WTC11 (cell line): ENCODE data around the gene ERC2. TPM values are rescaled to one million over a fixed set of nuclear protein-coding genes. Genes with fewer than 3 reads are reported as not detected.

Source experiments
- ATAC-seq: fragments of 200-7000 bp; cut with Tn5 transposase; 2 replicates; pipeline ENCODE4 v1.10.0; 2021; ENCODE audit warnings: mild to moderate bottlenecking, moderate library complexity
- CTCF ChIA-PET: fragments of 300-600 bp; sonication (Branson Sonifier 250); formaldehyde crosslinking; loops from one replicate; lab custom pipeline; 2021; ENCODE audit warnings: antibody characterized with exemption; lab: Charles Lee
- POLR2A ChIA-PET: fragments of 350-600 bp; sonication (Branson Sonifier 250); formaldehyde crosslinking; loops from one replicate; lab custom pipeline; 2021; ENCODE audit warnings: antibody characterized with exemption; lab: Charles Lee
- DNase-seq: peaks from one replicate; pipeline ENCODE4 v3.0.0; 2021; ENCODE audit warnings: low spot score
- H3K27ac Mint-ChIP-seq: 2 replicates; pipeline ENCODE4 v1.8.0; 2021; ENCODE audit warnings: mixed read lengths
- H3K27me3 Mint-ChIP-seq: 2 replicates; pipeline ENCODE4 v1.8.0; 2021; ENCODE audit warnings: low read depth, mild to moderate bottlenecking, moderate library complexity, mixed read lengths
- H3K36me3 Mint-ChIP-seq: 2 replicates; pipeline ENCODE4 v1.8.0; 2021; ENCODE audit warnings: mixed read lengths
- H3K4me1 Mint-ChIP-seq: 2 replicates; pipeline ENCODE4 v1.8.0; 2022; ENCODE audit warnings: mixed read lengths
- H3K4me3 Mint-ChIP-seq: 2 replicates; pipeline ENCODE4 v1.8.0; 2021; ENCODE audit warnings: mild to moderate bottlenecking, moderate library complexity, mixed read lengths
- H3K9me3 Mint-ChIP-seq: 2 replicates; pipeline ENCODE4 v1.8.0; 2021; ENCODE audit warnings: mixed read lengths
- ELF4 ChIP-seq: sonication (generic); formaldehyde crosslinking; IDR thresholded peaks from 2 replicates; pipeline ENCODE4 v1.8.1; 2022; ENCODE audit warnings: low read depth, mild to moderate bottlenecking, moderate library complexity, missing genetic modification reagents
- EMX1 ChIP-seq: fragments of 250-450 bp; sonication (Bioruptor Pico); IDR thresholded peaks from 2 replicates; pipeline ENCODE4 v1.8.0; 2021; ENCODE audit warnings: mild to moderate bottlenecking
- ESRRA ChIP-seq: sonication (generic); formaldehyde crosslinking; IDR thresholded peaks from 2 replicates; pipeline ENCODE4 v1.8.1; 2022; ENCODE audit warnings: mild to moderate bottlenecking, missing genetic modification reagents, borderline replicate concordance
- FOXK1 ChIP-seq: sonication (generic); formaldehyde crosslinking; IDR thresholded peaks from 2 replicates; pipeline ENCODE4 v1.8.0; 2022; ENCODE audit warnings: mild to moderate bottlenecking, moderate library complexity, missing genetic modification reagents
- FOXP1 ChIP-seq: sonication (generic); formaldehyde crosslinking; IDR thresholded peaks from 2 replicates; pipeline ENCODE4 v1.8.0; 2022; ENCODE audit warnings: missing genetic modification reagents, mild to moderate bottlenecking, moderate library complexity, borderline replicate concordance
- GRHL2 ChIP-seq: fragments of 250-450 bp; sonication (Bioruptor Pico); IDR thresholded peaks from 2 replicates; pipeline ENCODE4 v1.8.0; 2022; ENCODE audit warnings: mild to moderate bottlenecking, moderate library complexity; ENCODE audit not compliant: insufficient replicate concordance, severe bottlenecking
- MXD4 ChIP-seq: fragments of 250-450 bp; sonication (Bioruptor Pico); IDR thresholded peaks from 2 replicates; pipeline ENCODE4 v1.8.0; 2021; ENCODE audit warnings: mild to moderate bottlenecking, moderate library complexity, borderline replicate concordance
- NFATC4 ChIP-seq: fragments of 250-450 bp; sonication (Bioruptor Pico); IDR thresholded peaks from 2 replicates; pipeline ENCODE4 v1.9.0; 2021; ENCODE audit warnings: mild to moderate bottlenecking
- NR2C2 ChIP-seq: sonication (generic); formaldehyde crosslinking; IDR thresholded peaks from 2 replicates; pipeline ENCODE4 v1.8.0; 2022; ENCODE audit warnings: mild to moderate bottlenecking, missing genetic modification reagents
- PRRX2 ChIP-seq: fragments of 250-450 bp; sonication (Bioruptor Pico); IDR thresholded peaks from 2 replicates; pipeline ENCODE4 v1.8.0; 2021; ENCODE audit warnings: mild to moderate bottlenecking
- SOX15 ChIP-seq: fragments of 250-450 bp; sonication (Bioruptor Pico); IDR thresholded peaks from 2 replicates; pipeline ENCODE4 v1.9.0; 2021; ENCODE audit warnings: mild to moderate bottlenecking
- ZBTB21 ChIP-seq: sonication (generic); formaldehyde crosslinking; IDR thresholded peaks from 2 replicates; pipeline ENCODE4 v1.8.1; 2023; ENCODE audit warnings: mild to moderate bottlenecking, missing genetic modification reagents, borderline replicate concordance
- ZNF423 ChIP-seq: fragments of 250-450 bp; sonication (Bioruptor Pico); IDR thresholded peaks from 2 replicates; pipeline ENCODE4 v2.1.2; 2022; ENCODE audit warnings: mild to moderate bottlenecking, moderate library complexity
- total RNA-seq: library from RNA; stranded (reverse); gene quantifications from 3 replicates; pipeline ENCODE4 v1.2.3, GENCODE V29; 2021
- TF ChIP-seq, protein P1 (sequence below): fragments of 250-450 bp; sonication (Bioruptor Pico); IDR thresholded peaks from 2 replicates; pipeline ENCODE4 v1.9.0; 2021; ENCODE audit warnings: moderate library complexity, mild to moderate bottlenecking, inconsistent platforms, borderline replicate concordance
- TF ChIP-seq, protein P2 (sequence below): sonication (generic); formaldehyde crosslinking; IDR thresholded peaks from 2 replicates; pipeline ENCODE4 v1.8.1; 2022; ENCODE audit warnings: mild to moderate bottlenecking, missing genetic modification reagents, moderate library complexity, borderline replicate concordance
- TF ChIP-seq, protein P3 (sequence below): sonication (generic); formaldehyde crosslinking; IDR thresholded peaks from 2 replicates; pipeline ENCODE4 v1.8.1; 2023; ENCODE audit warnings: mild to moderate bottlenecking, missing genetic modification reagents, moderate library complexity
- TF ChIP-seq, protein P4 (sequence below): sonication (generic); formaldehyde crosslinking; IDR thresholded peaks from 2 replicates; pipeline ENCODE4 v1.8.1; 2023; ENCODE audit warnings: mild to moderate bottlenecking, missing genetic modification reagents
- TF ChIP-seq, protein P5 (sequence below): sonication (generic); formaldehyde crosslinking; IDR thresholded peaks from 2 replicates; pipeline ENCODE4 v1.8.0; 2023; ENCODE audit warnings: missing genetic modification reagents, mild to moderate bottlenecking, borderline replicate concordance
- TF ChIP-seq, protein P6 (sequence below): fragments of 250-450 bp; sonication (Bioruptor Pico); IDR thresholded peaks from 2 replicates; pipeline ENCODE4 v1.9.0; 2021; ENCODE audit warnings: mild to moderate bottlenecking
- TF ChIP-seq, protein P7 (sequence below): sonication (generic); formaldehyde crosslinking; IDR thresholded peaks from 2 replicates; pipeline ENCODE4 v1.8.0; 2022; ENCODE audit warnings: mild to moderate bottlenecking, missing genetic modification reagents

Gene ERC2
- total RNA-seq, 1 experiment from 2014 or later = 23.5 TPM

DNA sequence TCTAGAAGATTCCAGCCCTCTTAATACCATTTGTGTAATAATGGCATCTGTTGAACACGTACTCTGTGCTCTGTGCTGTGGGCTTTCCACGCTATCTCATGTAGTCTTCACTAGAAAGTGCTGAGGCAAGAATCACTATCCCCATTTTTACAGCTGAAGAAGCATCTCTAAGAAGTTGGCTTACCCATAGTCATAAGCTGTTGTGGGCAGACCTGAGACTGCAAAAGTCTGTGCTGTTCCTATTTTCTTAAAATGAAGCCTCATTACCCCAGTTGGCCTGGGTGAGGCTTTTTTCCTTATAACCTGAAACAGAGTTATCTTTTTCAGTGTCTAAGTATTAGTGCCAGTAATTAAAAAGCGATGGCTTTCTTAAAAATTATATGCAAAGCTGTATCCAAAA, 58.5 kb downstream of the ERC2 start:
- Mint-ChIP-seq H3K27ac (no peak overlapping the region), H3K9me3 (peaks cover 7% of the 10 kb centered on the region), H3K36me3 (peaks cover 12% of the 10 kb centered on the region), H3K27me3 (no peaks in the 10 kb centered on the region), H3K4me3 (no peak overlapping the region)
- no peak for ATAC-seq
- CTCF ChIA-PET = interaction anchor here (0.7 to 2.0 kb wide), 2 partner anchors 62 to 428 kb away, joined by 3 to 10 read pairs; no protein-coding TSS in a partner anchor
- POLR2A ChIA-PET = no interaction called here
- no peak for DNase-seq
- TF ChIP-seq ELF4 = no peak
- TF ChIP-seq MXD4 (CRISPR knock-in tag) = no peak
- TF ChIP-seq ZNF423 = no peak
- no peak for TF ChIP-seq PRRX2 (CRISPR knock-in tag)
- no peak for TF ChIP-seq EMX1 (CRISPR knock-in tag)
- TF ChIP-seq SOX15 (CRISPR knock-in tag) = no peak
- TF ChIP-seq, protein P1, sequence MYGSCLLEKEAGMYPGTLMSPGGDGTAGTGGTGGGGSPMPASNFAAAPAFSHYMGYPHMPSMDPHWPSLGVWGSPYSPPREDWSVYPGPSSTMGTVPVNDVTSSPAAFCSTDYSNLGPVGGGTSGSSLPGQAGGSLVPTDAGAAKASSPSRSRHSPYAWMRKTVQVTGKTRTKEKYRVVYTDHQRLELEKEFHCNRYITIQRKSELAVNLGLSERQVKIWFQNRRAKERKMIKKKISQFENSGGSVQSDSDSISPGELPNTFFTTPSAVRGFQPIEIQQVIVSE (CRISPR knock-in tag) = no peak
- TF ChIP-seq, protein P2, sequence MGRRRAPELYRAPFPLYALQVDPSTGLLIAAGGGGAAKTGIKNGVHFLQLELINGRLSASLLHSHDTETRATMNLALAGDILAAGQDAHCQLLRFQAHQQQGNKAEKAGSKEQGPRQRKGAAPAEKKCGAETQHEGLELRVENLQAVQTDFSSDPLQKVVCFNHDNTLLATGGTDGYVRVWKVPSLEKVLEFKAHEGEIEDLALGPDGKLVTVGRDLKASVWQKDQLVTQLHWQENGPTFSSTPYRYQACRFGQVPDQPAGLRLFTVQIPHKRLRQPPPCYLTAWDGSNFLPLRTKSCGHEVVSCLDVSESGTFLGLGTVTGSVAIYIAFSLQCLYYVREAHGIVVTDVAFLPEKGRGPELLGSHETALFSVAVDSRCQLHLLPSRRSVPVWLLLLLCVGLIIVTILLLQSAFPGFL (CRISPR knock-in tag) = no peak
- TF ChIP-seq, protein P3, sequence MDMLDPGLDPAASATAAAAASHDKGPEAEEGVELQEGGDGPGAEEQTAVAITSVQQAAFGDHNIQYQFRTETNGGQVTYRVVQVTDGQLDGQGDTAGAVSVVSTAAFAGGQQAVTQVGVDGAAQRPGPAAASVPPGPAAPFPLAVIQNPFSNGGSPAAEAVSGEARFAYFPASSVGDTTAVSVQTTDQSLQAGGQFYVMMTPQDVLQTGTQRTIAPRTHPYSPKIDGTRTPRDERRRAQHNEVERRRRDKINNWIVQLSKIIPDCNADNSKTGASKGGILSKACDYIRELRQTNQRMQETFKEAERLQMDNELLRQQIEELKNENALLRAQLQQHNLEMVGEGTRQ (CRISPR knock-in tag) = no peak
- TF ChIP-seq ESRRA (CRISPR knock-in tag) = no peak
- TF ChIP-seq FOXP1 (CRISPR knock-in tag) = no peak
- TF ChIP-seq, all 79 proteins: peak for 0
- peaks cover 18% of the 10 kb centered on the region for H3K4me1 Mint-ChIP-seq

DNA sequence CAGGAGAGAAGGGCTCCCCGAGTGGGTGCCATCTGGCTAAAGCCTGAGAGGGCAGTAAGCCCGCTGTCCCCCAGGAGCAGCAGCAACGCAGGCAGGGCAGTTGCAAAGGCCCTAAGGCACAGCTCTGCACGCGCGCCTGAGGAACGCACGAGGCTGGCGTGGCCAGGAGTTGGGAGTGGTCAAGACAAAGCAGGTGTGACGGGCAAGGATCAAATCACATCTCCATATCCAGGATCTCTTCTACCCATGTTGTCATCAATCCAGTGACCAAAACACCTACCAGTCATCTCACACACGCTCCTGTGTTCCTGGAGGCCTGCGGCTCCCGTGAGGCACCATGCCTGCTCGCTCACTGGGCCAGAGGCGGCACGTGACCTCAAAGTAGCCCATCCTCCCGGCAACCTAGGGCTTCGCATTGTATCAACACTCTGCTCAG, 59.5 kb downstream of the ERC2 start:
- ChIA-PET POLR2A (interaction anchor here (0.6 kb wide), 1 partner anchor 1096 kb away, joined by 3 read pairs; no protein-coding TSS in a partner anchor), CTCF (interaction anchor here (0.6 kb wide), 1 partner anchor 672 kb away, joined by 3 read pairs; no protein-coding TSS in a partner anchor)
- H3K9me3 Mint-ChIP-seq = peaks cover 7% of the 10 kb centered on the region
- ATAC-seq = peak; percentile 46; the same call in 1 of the 2 replicates
- peaks cover 12% of the 10 kb centered on the region for H3K36me3 Mint-ChIP-seq
- DNase-seq = no peak
- peak overlapping the region; percentile 94; the same call in 1 of the 2 replicates for H3K27ac Mint-ChIP-seq
- peaks cover 10% of the 10 kb centered on the region for H3K4me1 Mint-ChIP-seq
- H3K27me3 Mint-ChIP-seq = no peaks in the 10 kb centered on the region
- no peak overlapping the region for H3K4me3 Mint-ChIP-seq
- TF ChIP-seq NR2C2 (CRISPR knock-in tag) (no peak), ZBTB21 (CRISPR knock-in tag) (no peak), NFATC4 (CRISPR knock-in tag) (no peak), GRHL2 (no peak), FOXK1 (no peak)
- TF ChIP-seq, protein P4, sequence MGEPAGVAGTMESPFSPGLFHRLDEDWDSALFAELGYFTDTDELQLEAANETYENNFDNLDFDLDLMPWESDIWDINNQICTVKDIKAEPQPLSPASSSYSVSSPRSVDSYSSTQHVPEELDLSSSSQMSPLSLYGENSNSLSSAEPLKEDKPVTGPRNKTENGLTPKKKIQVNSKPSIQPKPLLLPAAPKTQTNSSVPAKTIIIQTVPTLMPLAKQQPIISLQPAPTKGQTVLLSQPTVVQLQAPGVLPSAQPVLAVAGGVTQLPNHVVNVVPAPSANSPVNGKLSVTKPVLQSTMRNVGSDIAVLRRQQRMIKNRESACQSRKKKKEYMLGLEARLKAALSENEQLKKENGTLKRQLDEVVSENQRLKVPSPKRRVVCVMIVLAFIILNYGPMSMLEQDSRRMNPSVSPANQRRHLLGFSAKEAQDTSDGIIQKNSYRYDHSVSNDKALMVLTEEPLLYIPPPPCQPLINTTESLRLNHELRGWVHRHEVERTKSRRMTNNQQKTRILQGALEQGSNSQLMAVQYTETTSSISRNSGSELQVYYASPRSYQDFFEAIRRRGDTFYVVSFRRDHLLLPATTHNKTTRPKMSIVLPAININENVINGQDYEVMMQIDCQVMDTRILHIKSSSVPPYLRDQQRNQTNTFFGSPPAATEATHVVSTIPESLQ (CRISPR knock-in tag) = no peak
- TF ChIP-seq, protein P5, sequence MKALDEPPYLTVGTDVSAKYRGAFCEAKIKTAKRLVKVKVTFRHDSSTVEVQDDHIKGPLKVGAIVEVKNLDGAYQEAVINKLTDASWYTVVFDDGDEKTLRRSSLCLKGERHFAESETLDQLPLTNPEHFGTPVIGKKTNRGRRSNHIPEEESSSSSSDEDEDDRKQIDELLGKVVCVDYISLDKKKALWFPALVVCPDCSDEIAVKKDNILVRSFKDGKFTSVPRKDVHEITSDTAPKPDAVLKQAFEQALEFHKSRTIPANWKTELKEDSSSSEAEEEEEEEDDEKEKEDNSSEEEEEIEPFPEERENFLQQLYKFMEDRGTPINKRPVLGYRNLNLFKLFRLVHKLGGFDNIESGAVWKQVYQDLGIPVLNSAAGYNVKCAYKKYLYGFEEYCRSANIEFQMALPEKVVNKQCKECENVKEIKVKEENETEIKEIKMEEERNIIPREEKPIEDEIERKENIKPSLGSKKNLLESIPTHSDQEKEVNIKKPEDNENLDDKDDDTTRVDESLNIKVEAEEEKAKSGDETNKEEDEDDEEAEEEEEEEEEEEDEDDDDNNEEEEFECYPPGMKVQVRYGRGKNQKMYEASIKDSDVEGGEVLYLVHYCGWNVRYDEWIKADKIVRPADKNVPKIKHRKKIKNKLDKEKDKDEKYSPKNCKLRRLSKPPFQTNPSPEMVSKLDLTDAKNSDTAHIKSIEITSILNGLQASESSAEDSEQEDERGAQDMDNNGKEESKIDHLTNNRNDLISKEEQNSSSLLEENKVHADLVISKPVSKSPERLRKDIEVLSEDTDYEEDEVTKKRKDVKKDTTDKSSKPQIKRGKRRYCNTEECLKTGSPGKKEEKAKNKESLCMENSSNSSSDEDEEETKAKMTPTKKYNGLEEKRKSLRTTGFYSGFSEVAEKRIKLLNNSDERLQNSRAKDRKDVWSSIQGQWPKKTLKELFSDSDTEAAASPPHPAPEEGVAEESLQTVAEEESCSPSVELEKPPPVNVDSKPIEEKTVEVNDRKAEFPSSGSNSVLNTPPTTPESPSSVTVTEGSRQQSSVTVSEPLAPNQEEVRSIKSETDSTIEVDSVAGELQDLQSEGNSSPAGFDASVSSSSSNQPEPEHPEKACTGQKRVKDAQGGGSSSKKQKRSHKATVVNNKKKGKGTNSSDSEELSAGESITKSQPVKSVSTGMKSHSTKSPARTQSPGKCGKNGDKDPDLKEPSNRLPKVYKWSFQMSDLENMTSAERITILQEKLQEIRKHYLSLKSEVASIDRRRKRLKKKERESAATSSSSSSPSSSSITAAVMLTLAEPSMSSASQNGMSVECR (CRISPR knock-in tag) = no peak
- TF ChIP-seq, protein P6, sequence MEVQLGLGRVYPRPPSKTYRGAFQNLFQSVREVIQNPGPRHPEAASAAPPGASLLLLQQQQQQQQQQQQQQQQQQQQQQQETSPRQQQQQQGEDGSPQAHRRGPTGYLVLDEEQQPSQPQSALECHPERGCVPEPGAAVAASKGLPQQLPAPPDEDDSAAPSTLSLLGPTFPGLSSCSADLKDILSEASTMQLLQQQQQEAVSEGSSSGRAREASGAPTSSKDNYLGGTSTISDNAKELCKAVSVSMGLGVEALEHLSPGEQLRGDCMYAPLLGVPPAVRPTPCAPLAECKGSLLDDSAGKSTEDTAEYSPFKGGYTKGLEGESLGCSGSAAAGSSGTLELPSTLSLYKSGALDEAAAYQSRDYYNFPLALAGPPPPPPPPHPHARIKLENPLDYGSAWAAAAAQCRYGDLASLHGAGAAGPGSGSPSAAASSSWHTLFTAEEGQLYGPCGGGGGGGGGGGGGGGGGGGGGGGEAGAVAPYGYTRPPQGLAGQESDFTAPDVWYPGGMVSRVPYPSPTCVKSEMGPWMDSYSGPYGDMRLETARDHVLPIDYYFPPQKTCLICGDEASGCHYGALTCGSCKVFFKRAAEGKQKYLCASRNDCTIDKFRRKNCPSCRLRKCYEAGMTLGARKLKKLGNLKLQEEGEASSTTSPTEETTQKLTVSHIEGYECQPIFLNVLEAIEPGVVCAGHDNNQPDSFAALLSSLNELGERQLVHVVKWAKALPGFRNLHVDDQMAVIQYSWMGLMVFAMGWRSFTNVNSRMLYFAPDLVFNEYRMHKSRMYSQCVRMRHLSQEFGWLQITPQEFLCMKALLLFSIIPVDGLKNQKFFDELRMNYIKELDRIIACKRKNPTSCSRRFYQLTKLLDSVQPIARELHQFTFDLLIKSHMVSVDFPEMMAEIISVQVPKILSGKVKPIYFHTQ (CRISPR knock-in tag) = no peak
- TF ChIP-seq, protein P7, sequence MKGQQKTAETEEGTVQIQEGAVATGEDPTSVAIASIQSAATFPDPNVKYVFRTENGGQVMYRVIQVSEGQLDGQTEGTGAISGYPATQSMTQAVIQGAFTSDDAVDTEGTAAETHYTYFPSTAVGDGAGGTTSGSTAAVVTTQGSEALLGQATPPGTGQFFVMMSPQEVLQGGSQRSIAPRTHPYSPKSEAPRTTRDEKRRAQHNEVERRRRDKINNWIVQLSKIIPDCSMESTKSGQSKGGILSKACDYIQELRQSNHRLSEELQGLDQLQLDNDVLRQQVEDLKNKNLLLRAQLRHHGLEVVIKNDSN (CRISPR knock-in tag) = peak; percentile 62; the same call in 1 of the 2 replicates
- TF ChIP-seq, protein P3 (CRISPR knock-in tag) = peak; percentile 71
